Measurements from ENCODE around the gene ENO4.

Gene ENO4

GRCh38 chr10:116905845-116906210 lies 56.5 kb downstream of the ENO4 start:
- no peaks in the 10 kb centered on the region for H3K27me3 ChIP-seq (ENCODE audit: low read length)
- H3K4me2 ChIP-seq (ENCODE audit: low read depth, low read length, poor library complexity, severe bottlenecking) = no peak overlapping the region
- H3K9ac ChIP-seq (ENCODE audit: low read length) = no peak overlapping the region
- H3F3A ChIP-seq (ENCODE audit: insufficient read depth) = no peaks in the 10 kb centered on the region
- no peaks in the 10 kb centered on the region for H3K9me3 ChIP-seq (ENCODE audit: insufficient read depth, low read length)
- H2AFZ ChIP-seq (ENCODE audit: low read depth, low read length, severe bottlenecking) = no peak overlapping the region
- TF ChIP-seq CTCF (IDR thresholded peaks at IDR 0.05; ENCODE audit: insufficient read depth, low read length, poor library complexity, severe bottlenecking) = no peak
- no peak for TF ChIP-seq EZH2phosphoT487 (conservative IDR thresholded peaks at IDR 0.05; ENCODE audit: low read length)
- H3K36me3 ChIP-seq (ENCODE audit: low read length) = no peaks in the 10 kb centered on the region
- no peaks in the 10 kb centered on the region for H4K20me1 ChIP-seq (ENCODE audit: low read depth, low read length)
- no peaks in the 10 kb centered on the region for H3K79me2 ChIP-seq (ENCODE audit: insufficient read depth, low read length)
- no peaks in the 10 kb centered on the region for H3K9me2 ChIP-seq (replicated peaks; ENCODE audit: insufficient read depth, low read length)
- no peak overlapping the region for H3K4me3 ChIP-seq (ENCODE audit: insufficient read depth, low read length, poor library complexity, severe bottlenecking)
- no peak overlapping the region for H3K27ac ChIP-seq (ENCODE audit: low read depth, low read length)

DNA sequence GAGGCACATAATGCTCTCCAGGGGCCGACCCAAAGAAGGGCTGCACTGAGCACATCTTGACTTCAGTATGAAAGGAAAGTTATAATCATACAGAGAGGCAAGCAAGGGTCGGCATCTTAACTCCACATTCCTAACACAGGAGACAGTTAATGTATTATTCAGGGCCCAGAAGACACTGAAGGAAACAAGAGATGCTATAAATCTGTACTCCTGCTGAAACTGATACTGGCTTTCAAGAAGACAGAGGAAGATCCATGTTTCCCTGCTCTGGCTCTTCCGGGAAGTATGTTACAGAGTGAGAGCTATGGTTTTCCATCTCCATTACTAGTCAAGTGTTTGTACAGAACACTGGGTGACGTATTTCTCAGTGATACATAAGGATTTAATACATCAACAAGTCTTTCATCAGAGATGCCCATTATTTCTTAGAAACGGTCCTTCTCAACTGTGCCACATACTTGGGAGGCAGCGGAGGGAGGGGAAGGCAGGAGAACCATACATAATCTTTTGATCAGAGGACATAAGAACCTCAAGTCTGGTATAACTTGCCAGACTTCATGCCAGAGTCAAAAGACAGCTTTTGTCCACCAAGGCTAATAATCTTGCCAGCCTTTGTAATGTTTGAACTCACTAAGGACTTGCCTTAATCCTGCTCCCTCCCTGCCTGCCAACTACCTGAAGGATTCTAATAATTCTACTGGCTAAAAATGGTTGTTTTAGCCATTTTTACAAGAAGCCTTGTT lies 58.1 kb downstream of the ENO4 start:
- no peaks in the 10 kb centered on the region for H3K27me3 ChIP-seq (ENCODE audit: low read length)
- H3K9me2 ChIP-seq (replicated peaks; ENCODE audit: insufficient read depth, low read length) = no peaks in the 10 kb centered on the region
- H3K4me2 ChIP-seq (ENCODE audit: low read depth, low read length, poor library complexity, severe bottlenecking) = no peak overlapping the region
- H3K4me3 ChIP-seq (ENCODE audit: insufficient read depth, low read length, poor library complexity, severe bottlenecking) = no peak overlapping the region
- no peaks in the 10 kb centered on the region for H3K36me3 ChIP-seq (ENCODE audit: low read length)
- H2AFZ ChIP-seq (ENCODE audit: low read depth, low read length, severe bottlenecking) = no peak overlapping the region
- H4K20me1 ChIP-seq (ENCODE audit: low read depth, low read length) = no peaks in the 10 kb centered on the region
- H3K27ac ChIP-seq (ENCODE audit: low read depth, low read length) = no peak overlapping the region
- TF ChIP-seq EZH2phosphoT487 (conservative IDR thresholded peaks at IDR 0.05; ENCODE audit: low read length) (no peak), CTCF (IDR thresholded peaks at IDR 0.05; ENCODE audit: insufficient read depth, low read length, poor library complexity, severe bottlenecking) (no peak)
- no peak overlapping the region for H3K9ac ChIP-seq (ENCODE audit: low read length)
- H3F3A ChIP-seq (ENCODE audit: insufficient read depth) = no peaks in the 10 kb centered on the region
- no peaks in the 10 kb centered on the region for H3K9me3 ChIP-seq (ENCODE audit: insufficient read depth, low read length)
- H3K79me2 ChIP-seq (ENCODE audit: insufficient read depth, low read length) = no peaks in the 10 kb centered on the region

DNA sequence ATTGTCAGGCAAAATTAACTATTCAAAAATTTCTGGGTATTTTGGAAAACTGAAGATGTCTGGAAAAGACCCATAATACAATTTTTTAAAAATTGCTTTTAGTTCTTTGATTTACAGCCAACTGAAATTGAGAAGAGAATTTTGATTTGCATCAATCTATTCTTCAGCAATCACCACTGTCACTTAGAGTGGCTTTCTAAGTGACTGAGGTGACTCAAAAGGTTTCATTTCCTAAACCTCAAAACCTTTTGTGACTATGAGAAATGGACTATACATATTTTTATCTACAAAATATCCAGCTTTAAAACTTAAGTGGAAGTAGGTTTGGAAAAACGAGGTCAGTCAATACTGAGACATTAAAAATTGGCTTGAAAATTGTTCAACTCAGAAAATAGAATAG lies 60.0 kb downstream of the ENO4 start:
- Histone ChIP-seq H3K27me3 (ENCODE audit: low read length) (no peaks in the 10 kb centered on the region), H3K79me2 (ENCODE audit: insufficient read depth, low read length) (no peaks in the 10 kb centered on the region), H3K27ac (ENCODE audit: low read depth, low read length) (no peak overlapping the region), H3K4me3 (ENCODE audit: insufficient read depth, low read length, poor library complexity, severe bottlenecking) (no peak overlapping the region), H4K20me1 (ENCODE audit: low read depth, low read length) (no peaks in the 10 kb centered on the region), H3K36me3 (ENCODE audit: low read length) (no peaks in the 10 kb centered on the region), H3K9me3 (ENCODE audit: insufficient read depth, low read length) (no peaks in the 10 kb centered on the region), H3K9ac (ENCODE audit: low read length) (no peak overlapping the region), H3F3A (ENCODE audit: insufficient read depth) (no peaks in the 10 kb centered on the region), H2AFZ (ENCODE audit: low read depth, low read length, severe bottlenecking) (no peak overlapping the region), H3K9me2 (replicated peaks; ENCODE audit: insufficient read depth, low read length) (no peaks in the 10 kb centered on the region), H3K4me2 (ENCODE audit: low read depth, low read length, poor library complexity, severe bottlenecking) (no peak overlapping the region)
- TF ChIP-seq CTCF (IDR thresholded peaks at IDR 0.05; ENCODE audit: insufficient read depth, low read length, poor library complexity, severe bottlenecking) (no peak), EZH2phosphoT487 (conservative IDR thresholded peaks at IDR 0.05; ENCODE audit: low read length) (no peak)
